GM23248 (cell line): ENCODE results near the gene ATP13A4. TPM values are rescaled to one million over a fixed set of nuclear protein-coding genes. Genes with fewer than 3 reads are reported as not detected.
A peak's percentile ranks its signal among the peaks of the same experiment; 100 is the strongest.

Experiments
- DNase-seq: peaks from one replicate; pipeline ENCODE4 v3.0.0-alpha.2; 2015
- H2AFZ ChIP-seq: fragments of 200-600 bp; sonication (generic); 2 replicates; pipeline ENCODE4 v1.6.1; 2016; ENCODE audit warnings: antibody characterized with exemption
- H3F3A ChIP-seq: fragments of 200-600 bp; sonication (generic); 2 replicates; pipeline ENCODE4 v1.6.1; 2016; ENCODE audit warnings: mild to moderate bottlenecking, antibody characterized with exemption, mixed run types; ENCODE audit not compliant: insufficient read depth
- H3K27ac ChIP-seq: fragments of 200-600 bp; sonication (generic); 2 replicates; pipeline ENCODE4 v1.5.1; 2016; ENCODE audit warnings: mild to moderate bottlenecking
- H3K27me3 ChIP-seq: fragments of 200-600 bp; sonication (generic); replicated peaks from 2 replicates; pipeline ENCODE4 v1.6.1; 2016; ENCODE audit warnings: mild to moderate bottlenecking; ENCODE audit not compliant: insufficient read depth
- H3K36me3 ChIP-seq: fragments of 200-600 bp; sonication (generic); 2 replicates; pipeline ENCODE4 v1.6.1; 2016; ENCODE audit warnings: low read depth, mild to moderate bottlenecking
- H3K4me1 ChIP-seq: fragments of 200-600 bp; sonication (generic); 2 replicates; pipeline ENCODE4 v1.6.1; 2016; ENCODE audit warnings: mild to moderate bottlenecking; ENCODE audit not compliant: insufficient read depth
- H3K4me2 ChIP-seq: fragments of 200-600 bp; sonication (generic); one replicate; pipeline ENCODE4 v1.6.1; 2016; ENCODE audit warnings: mild to moderate bottlenecking; ENCODE audit not compliant: unreplicated experiment
- H3K4me3 ChIP-seq: fragments of 200-600 bp; sonication (generic); 2 replicates; pipeline ENCODE4 v1.5.1; 2016; ENCODE audit warnings: mild to moderate bottlenecking
- H3K79me2 ChIP-seq: fragments of 200-600 bp; sonication (generic); 2 replicates; pipeline ENCODE4 v1.6.1; 2016; ENCODE audit warnings: mild to moderate bottlenecking; ENCODE audit not compliant: insufficient read depth
- H3K9ac ChIP-seq: fragments of 200-600 bp; sonication (generic); 2 replicates; pipeline ENCODE4 v1.6.1; 2016; ENCODE audit warnings: mild to moderate bottlenecking
- H3K9me2 ChIP-seq: fragments of 200-600 bp; sonication (generic); 2 replicates; pipeline ENCODE4 v1.6.1; 2016; ENCODE audit warnings: mixed run types, mild to moderate bottlenecking, moderate library complexity; ENCODE audit not compliant: insufficient read depth
- H3K9me3 ChIP-seq: fragments of 200-600 bp; sonication (generic); one replicate; pipeline ENCODE4 v1.6.1; 2017; ENCODE audit warnings: low read depth
- H4K20me1 ChIP-seq: fragments of 200-600 bp; sonication (generic); 2 replicates; pipeline ENCODE4 v1.6.0; 2016; ENCODE audit not compliant: insufficient read depth
- EZH2 ChIP-seq: fragments of 200-600 bp; sonication (generic); IDR thresholded peaks from 2 replicates; pipeline ENCODE4 v1.6.1; 2018; ENCODE audit warnings: antibody characterized with exemption, mild to moderate bottlenecking; ENCODE audit not compliant: insufficient read depth, poor library complexity, severe bottlenecking
- EZH2phosphoT487 ChIP-seq: fragments of 200-600 bp; sonication (generic); IDR thresholded peaks from 2 replicates; pipeline ENCODE4 v1.6.1; 2018; ENCODE audit warnings: antibody characterized with exemption, moderate library complexity, mild to moderate bottlenecking, low read depth; ENCODE audit not compliant: insufficient read depth
- WGBS, 2 experiments: methylation state at CpG; one replicate each; pipeline ENCODE4 v1.1.6; 2015 to 2017; ENCODE audit warnings: low lambda C conversion rate in 2 of 2, low coverage in 1 of 2; ENCODE audit errors: missing lambda C conversion rate in 2 of 2; 5-methylcytosine and 5-hydroxymethylcytosine counted together
- in situ Hi-C: fragments of 300-500 bp; cut with MboI; formaldehyde crosslinking; loops from 2 replicates; pipeline ENCODE4 v1.15.0; 2020
- polyA plus RNA-seq: library from polyadenylated mRNA; unstranded; fragments of >200 nt; fragmentation: Nextera tagmentation; extraction: Ambion mirVana; gene quantifications from 2 replicates; pipeline ENCODE4 v1.2.1, GENCODE V29; 2016
- total RNA-seq: library from RNA; depleted of rRNA; stranded (reverse); fragments of >200 nt; shearing (Covaris generic); gene quantifications from 2 replicates; pipeline ENCODE4 v1.2.3, GENCODE V29; 2014

Gene ATP13A4
- total and polyA plus RNA-seq, 2 experiments from 2014 or later, result not detected

GRCh38 chr3:193396451-193397244 lies 158.0 kb downstream of the ATP13A4 start:
- Histone ChIP-seq H3K4me3 (no peak overlapping the region), H3K9ac (no peak overlapping the region), H3K27ac (no peak overlapping the region), H3K4me1 (no peaks in the 10 kb centered on the region), H3K79me2 (no peaks in the 10 kb centered on the region), H3K4me2 (no peak overlapping the region), H3K9me3 (no peaks in the 10 kb centered on the region), H3K36me3 (no peaks in the 10 kb centered on the region), H3K9me2 (no peaks in the 10 kb centered on the region), H4K20me1 (no peaks in the 10 kb centered on the region), H2AFZ (no peak overlapping the region), H3K27me3 (no peaks in the 10 kb centered on the region), H3F3A (no peaks in the 10 kb centered on the region)
- no peak for TF ChIP-seq EZH2phosphoT487
- TF ChIP-seq EZH2, result no peak
- DNase-seq, result peak; percentile 8
- in situ Hi-C loops, result no loop called here
- 12 to 19% methylated on average over 7 of the region's 7 CpGs for WGBS, 2 experiments

DNA sequence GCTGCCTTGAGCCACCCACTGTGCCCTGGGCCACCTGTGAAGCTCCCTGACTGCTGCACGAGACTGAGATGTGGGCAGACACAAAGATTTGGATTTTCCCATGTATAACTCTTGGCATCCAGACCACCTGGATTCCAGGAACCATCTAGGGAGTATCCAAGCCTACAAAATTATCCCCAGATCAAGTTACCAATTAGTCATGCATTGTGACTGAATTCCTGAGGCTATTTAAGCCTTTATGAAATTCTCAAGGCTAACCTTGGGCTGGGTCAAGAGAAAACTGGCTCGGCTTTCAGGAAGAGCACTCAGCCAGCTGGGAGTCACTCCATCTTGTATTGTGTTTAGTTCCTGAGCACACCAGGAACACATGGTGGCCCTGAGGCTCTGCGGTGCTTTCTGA lies 162.8 kb downstream of the ATP13A4 start:
- Histone ChIP-seq H3K9ac (no peak overlapping the region), H3K4me1 (no peaks in the 10 kb centered on the region), H4K20me1 (no peaks in the 10 kb centered on the region), H3K27ac (no peak overlapping the region), H3K79me2 (no peaks in the 10 kb centered on the region), H2AFZ (no peak overlapping the region), H3K27me3 (no peaks in the 10 kb centered on the region), H3K36me3 (no peaks in the 10 kb centered on the region), H3K4me3 (no peak overlapping the region), H3F3A (no peaks in the 10 kb centered on the region), H3K9me2 (no peaks in the 10 kb centered on the region), H3K4me2 (no peak overlapping the region), H3K9me3 (no peaks in the 10 kb centered on the region)
- in situ Hi-C loops, result no loop called here
- 10% methylated on average over 3 of the region's 3 CpGs for WGBS, 2 experiments
- TF ChIP-seq EZH2 (no peak), EZH2phosphoT487 (no peak)
- DNase-seq, result no peak

GRCh38 chr3:193389335-193389734 lies 165.4 kb downstream of the ATP13A4 start:
- Histone ChIP-seq H2AFZ (no peak overlapping the region), H3K79me2 (no peaks in the 10 kb centered on the region), H3K36me3 (no peaks in the 10 kb centered on the region), H3K9me3 (no peaks in the 10 kb centered on the region), H3K9me2 (no peaks in the 10 kb centered on the region), H3K9ac (no peak overlapping the region), H3K27me3 (no peaks in the 10 kb centered on the region), H4K20me1 (no peaks in the 10 kb centered on the region), H3K4me3 (no peak overlapping the region), H3K4me1 (no peaks in the 10 kb centered on the region), H3K27ac (no peak overlapping the region), H3F3A (no peaks in the 10 kb centered on the region), H3K4me2 (no peak overlapping the region)
- no peak for DNase-seq
- in situ Hi-C loops, result no loop called here
- no peak for TF ChIP-seq EZH2phosphoT487
- no peak for TF ChIP-seq EZH2
- 7 to 20% methylated on average over 2 of the region's 2 CpGs for WGBS, 2 experiments

DNA sequence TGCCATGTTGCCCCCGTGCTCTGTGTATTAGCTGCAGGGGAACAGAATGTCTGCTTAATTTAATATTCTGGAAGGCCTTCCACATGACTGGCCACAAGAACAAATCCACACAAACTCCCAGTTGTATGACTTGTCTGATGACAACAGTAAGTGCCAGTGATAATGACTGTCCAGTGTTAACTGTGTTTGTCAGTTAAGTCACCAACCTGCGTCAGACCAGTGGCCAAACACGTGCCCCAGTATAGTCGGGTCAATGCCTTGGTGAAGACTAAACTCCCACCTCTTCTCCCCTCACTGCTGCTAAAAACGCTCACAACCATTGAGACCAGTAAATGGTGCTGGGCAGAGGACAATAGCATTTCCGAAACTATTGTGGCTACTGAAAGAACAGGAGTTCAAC lies 166.3 kb downstream of the ATP13A4 start:
- no peak for TF ChIP-seq EZH2phosphoT487
- TF ChIP-seq EZH2, result no peak
- no peak overlapping the region for H3K4me2 ChIP-seq
- no peak for DNase-seq
- no peaks in the 10 kb centered on the region for H3K36me3 ChIP-seq
- 10 to 17% methylated on average over 6 of the region's 6 CpGs for WGBS, 2 experiments
- H3K27me3 ChIP-seq, result no peaks in the 10 kb centered on the region
- no peak overlapping the region for H2AFZ ChIP-seq
- no peaks in the 10 kb centered on the region for H3F3A ChIP-seq
- H3K79me2 ChIP-seq, result no peaks in the 10 kb centered on the region
- H3K4me1 ChIP-seq, result no peaks in the 10 kb centered on the region
- no peak overlapping the region for H3K4me3 ChIP-seq
- no peaks in the 10 kb centered on the region for H4K20me1 ChIP-seq
- H3K9ac ChIP-seq, result no peak overlapping the region
- in situ Hi-C loops, result no loop called here
- H3K9me3 ChIP-seq, result no peaks in the 10 kb centered on the region
- H3K27ac ChIP-seq, result no peak overlapping the region
- no peaks in the 10 kb centered on the region for H3K9me2 ChIP-seq
